ENCODE measurements around the gene ALMS1. TPM values are rescaled to one million over a fixed set of nuclear protein-coding genes. Genes with fewer than 3 reads are reported as not detected.

ALMS1 gene
- total and polyA plus RNA-seq, 2 experiments from 2014 or later: 4.6 to 14.5 TPM

DNA sequence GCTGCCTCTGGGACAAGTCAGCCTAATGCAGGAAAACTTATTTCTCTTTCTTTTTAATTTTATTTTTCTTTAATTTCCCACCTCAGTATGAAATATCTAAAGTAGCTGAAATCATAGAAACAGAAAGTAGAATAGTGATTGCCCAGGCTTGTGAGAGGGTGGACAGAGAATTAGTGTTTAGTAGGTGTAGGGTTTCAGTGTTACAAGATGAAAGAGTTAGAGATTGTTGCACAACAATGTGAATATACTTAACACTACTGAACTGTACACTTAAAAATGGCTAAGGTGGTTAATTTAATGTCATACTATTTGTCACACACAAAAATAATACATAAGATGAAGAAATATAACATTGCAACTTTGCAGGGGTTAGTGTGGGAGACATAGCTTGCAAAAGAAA lies 175.8 kb downstream of the ALMS1 start:
- no peaks in the 10 kb centered on the region for H3K79me2 ChIP-seq
- no peak overlapping the region for H3K27ac ChIP-seq
- no peaks in the 10 kb centered on the region for H3K36me3 ChIP-seq (replicated peaks; ENCODE audit: insufficient read depth, low read depth)
- H3K4me3 ChIP-seq: no peak overlapping the region
- no peaks in the 10 kb centered on the region for H3K4me1 ChIP-seq (ENCODE audit: insufficient read depth)
- H3K9me3 ChIP-seq (ENCODE audit: low read depth): no peaks in the 10 kb centered on the region
- DNase-seq (ENCODE audit: low spot score): no peak
- H3K9me2 ChIP-seq (replicated peaks; ENCODE audit: insufficient read depth): no peaks in the 10 kb centered on the region
- H2AFZ ChIP-seq: no peak overlapping the region
- TF ChIP-seq, protein P1, sequence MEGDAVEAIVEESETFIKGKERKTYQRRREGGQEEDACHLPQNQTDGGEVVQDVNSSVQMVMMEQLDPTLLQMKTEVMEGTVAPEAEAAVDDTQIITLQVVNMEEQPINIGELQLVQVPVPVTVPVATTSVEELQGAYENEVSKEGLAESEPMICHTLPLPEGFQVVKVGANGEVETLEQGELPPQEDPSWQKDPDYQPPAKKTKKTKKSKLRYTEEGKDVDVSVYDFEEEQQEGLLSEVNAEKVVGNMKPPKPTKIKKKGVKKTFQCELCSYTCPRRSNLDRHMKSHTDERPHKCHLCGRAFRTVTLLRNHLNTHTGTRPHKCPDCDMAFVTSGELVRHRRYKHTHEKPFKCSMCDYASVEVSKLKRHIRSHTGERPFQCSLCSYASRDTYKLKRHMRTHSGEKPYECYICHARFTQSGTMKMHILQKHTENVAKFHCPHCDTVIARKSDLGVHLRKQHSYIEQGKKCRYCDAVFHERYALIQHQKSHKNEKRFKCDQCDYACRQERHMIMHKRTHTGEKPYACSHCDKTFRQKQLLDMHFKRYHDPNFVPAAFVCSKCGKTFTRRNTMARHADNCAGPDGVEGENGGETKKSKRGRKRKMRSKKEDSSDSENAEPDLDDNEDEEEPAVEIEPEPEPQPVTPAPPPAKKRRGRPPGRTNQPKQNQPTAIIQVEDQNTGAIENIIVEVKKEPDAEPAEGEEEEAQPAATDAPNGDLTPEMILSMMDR (IDR thresholded peaks at IDR 0.05; ENCODE audit: poor library complexity): no peak
- TF ChIP-seq EZH2 (IDR thresholded peaks at IDR 0.05; ENCODE audit: borderline replicate concordance) (no peak), EZH2phosphoT487 (IDR thresholded peaks at IDR 0.05; ENCODE audit: low read depth, severe bottlenecking, unreplicated experiment) (no peak)
- H3K4me2 ChIP-seq: no peak overlapping the region
- no peaks in the 10 kb centered on the region for H3K27me3 ChIP-seq
- no peaks in the 10 kb centered on the region for H4K20me1 ChIP-seq (ENCODE audit: insufficient read depth, poor library complexity, severe bottlenecking)

DNA sequence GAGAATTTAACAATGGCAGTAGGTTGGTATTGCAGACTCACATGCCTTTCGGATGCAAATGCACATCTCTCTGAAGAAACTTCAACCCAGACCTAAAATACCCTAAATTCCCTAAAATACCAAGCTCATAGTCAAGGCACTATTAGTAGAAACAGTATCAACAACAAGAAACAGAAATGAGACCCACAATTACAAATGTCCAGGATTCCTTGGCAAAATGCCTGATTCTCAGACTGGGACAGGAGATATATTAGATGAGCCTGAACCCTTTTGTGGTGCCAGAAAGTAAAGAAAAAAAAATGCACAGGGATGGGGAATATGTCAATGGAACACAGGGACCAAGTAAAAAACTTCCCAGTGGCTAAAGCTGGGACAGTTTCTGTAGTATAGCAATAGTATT lies 179.3 kb downstream of the ALMS1 start:
- H3K27ac ChIP-seq: no peak overlapping the region
- no peaks in the 10 kb centered on the region for H3K9me3 ChIP-seq (ENCODE audit: low read depth)
- TF ChIP-seq EZH2phosphoT487 (IDR thresholded peaks at IDR 0.05; ENCODE audit: low read depth, severe bottlenecking, unreplicated experiment) (no peak), EZH2 (IDR thresholded peaks at IDR 0.05; ENCODE audit: borderline replicate concordance) (no peak)
- TF ChIP-seq, protein P1 (IDR thresholded peaks at IDR 0.05; ENCODE audit: poor library complexity): no peak
- H4K20me1 ChIP-seq (ENCODE audit: insufficient read depth, poor library complexity, severe bottlenecking): no peaks in the 10 kb centered on the region
- H3K36me3 ChIP-seq (replicated peaks; ENCODE audit: insufficient read depth, low read depth): no peaks in the 10 kb centered on the region
- H3K4me1 ChIP-seq (ENCODE audit: insufficient read depth): no peaks in the 10 kb centered on the region
- H3K27me3 ChIP-seq: no peaks in the 10 kb centered on the region
- DNase-seq (ENCODE audit: low spot score): no peak
- no peaks in the 10 kb centered on the region for H3K79me2 ChIP-seq
- WGBS (ENCODE audit: low lambda C conversion rate, missing lambda C conversion rate): 100% methylated on average over 1 of the region's 1 CpG
- H2AFZ ChIP-seq: no peak overlapping the region
- no peak overlapping the region for H3K4me3 ChIP-seq
- H3K4me2 ChIP-seq: no peak overlapping the region
- H3K9me2 ChIP-seq (replicated peaks; ENCODE audit: insufficient read depth): no peaks in the 10 kb centered on the region

DNA sequence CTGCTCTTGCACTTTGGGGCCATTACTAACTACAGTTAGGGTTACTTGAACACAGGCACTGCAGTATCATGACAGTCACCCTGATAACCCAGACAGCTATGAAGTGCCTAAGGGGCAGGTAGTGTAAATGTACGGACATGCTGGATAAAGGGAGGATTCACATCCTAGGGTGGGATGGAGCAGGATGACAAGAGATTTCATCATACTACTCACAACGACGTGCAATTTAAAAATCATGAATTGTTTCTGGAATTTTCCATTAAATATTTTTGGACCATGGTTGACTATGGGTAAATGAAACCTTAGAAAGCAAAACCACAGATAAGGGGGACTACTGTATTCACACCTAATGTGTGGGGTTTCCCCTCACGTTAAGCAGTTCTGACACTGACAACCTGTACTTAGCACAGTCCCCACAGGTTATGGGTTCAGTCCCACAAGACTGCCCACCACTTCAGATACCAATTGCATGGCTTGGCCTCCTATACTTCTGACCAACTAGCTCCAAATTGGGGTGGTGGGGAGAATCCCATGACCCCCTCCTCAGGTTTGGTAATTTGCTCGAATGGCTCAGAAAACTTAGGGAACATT lies 180.7 kb downstream of the ALMS1 start:
- no peak for DNase-seq (ENCODE audit: low spot score)
- H3K79me2 ChIP-seq: no peaks in the 10 kb centered on the region
- WGBS (ENCODE audit: low lambda C conversion rate, missing lambda C conversion rate): 98% methylated on average over 5 of the region's 5 CpGs

More for the DNA sequence above, 180.7 kb downstream of the ALMS1 start:
- no peaks in the 10 kb centered on the region for H3K36me3 ChIP-seq (replicated peaks; ENCODE audit: insufficient read depth, low read depth)
- no peaks in the 10 kb centered on the region for H3K9me2 ChIP-seq (replicated peaks; ENCODE audit: insufficient read depth)
- TF ChIP-seq, protein P1 (IDR thresholded peaks at IDR 0.05; ENCODE audit: poor library complexity): no peak
- TF ChIP-seq EZH2phosphoT487 (IDR thresholded peaks at IDR 0.05; ENCODE audit: low read depth, severe bottlenecking, unreplicated experiment) (no peak), EZH2 (IDR thresholded peaks at IDR 0.05; ENCODE audit: borderline replicate concordance) (no peak)
- no peak overlapping the region for H2AFZ ChIP-seq
- no peaks in the 10 kb centered on the region for H3K27me3 ChIP-seq
- H3K27ac ChIP-seq: no peak overlapping the region
- H3K4me1 ChIP-seq (ENCODE audit: insufficient read depth): no peaks in the 10 kb centered on the region
- no peaks in the 10 kb centered on the region for H3K9me3 ChIP-seq (ENCODE audit: low read depth)
- H3K4me3 ChIP-seq: no peak overlapping the region
- no peak overlapping the region for H3K4me2 ChIP-seq
- H4K20me1 ChIP-seq (ENCODE audit: insufficient read depth, poor library complexity, severe bottlenecking): no peaks in the 10 kb centered on the region

Measured in hepatocyte (in vitro differentiated cells).